HG03045 (cell line): Measurements from ENCODE around the gene RBM20.

Experiments used
- ATAC-seq: cut with Tn5 transposase; IDR thresholded peaks from one replicate; pipeline ENCODE4 v1.9.1; 2021; ENCODE audit warnings: mild to moderate bottlenecking, moderate library complexity; ENCODE audit not compliant: unreplicated experiment

Gene RBM20

GRCh38 chr10:110887560-110887959 lies 243.4 kb downstream of the RBM20 start:
- no peak for ATAC-seq
